Aorta (tissue), 5 donors: ENCODE data around the gene BASP1. TPM values are rescaled to one million over a fixed set of nuclear protein-coding genes. Genes with fewer than 3 reads are reported as not detected.

Experiments
- ATAC-seq: fragments of 200-7000 bp; cut with Tn5 transposase; one replicate; pipeline ENCODE4 v1.9.1; 2022; ENCODE audit warnings: moderate library complexity; ENCODE audit not compliant: low FRiP score
- DNase-seq, 2 donors: peaks; one replicate each; pipeline ENCODE4 v3.0.0-alpha.2; 2020
- H3K27ac ChIP-seq, 2 donors: one replicate each; pipeline ENCODE4 v1.5.1; 2013; ENCODE audit warnings: low read length in 2 of 2, mild to moderate bottlenecking in 2 of 2, moderate library complexity in 2 of 2, control low read depth in 1 of 2, inconsistent platforms in 1 of 2, low read depth in 1 of 2
- H3K27me3 ChIP-seq, 2 donors: one replicate each; pipeline ENCODE4 v1.6.1; 2013; ENCODE audit warnings: control low read depth in 1 of 2, low read length in 1 of 2, mild to moderate bottlenecking in 1 of 2, moderate library complexity in 1 of 2; ENCODE audit not compliant: insufficient read depth in 2 of 2, control insufficient read depth in 1 of 2
- H3K36me3 ChIP-seq, 2 donors: one replicate each; pipeline ENCODE4 v1.6.1; 2013; ENCODE audit warnings: control low read depth in 1 of 2, low read length in 1 of 2, mild to moderate bottlenecking in 1 of 2; ENCODE audit not compliant: insufficient read depth in 2 of 2, control insufficient read depth in 1 of 2
- H3K4me1 ChIP-seq, 2 donors: one replicate each; pipeline ENCODE4 v1.6.1; 2013; ENCODE audit warnings: low read length in 2 of 2, control low read depth in 1 of 2, mild to moderate bottlenecking in 1 of 2, moderate library complexity in 1 of 2; ENCODE audit not compliant: insufficient read depth in 2 of 2, control insufficient read depth in 1 of 2
- H3K4me3 ChIP-seq, 2 donors: one replicate each; pipeline ENCODE4 v1.5.1; 2013; ENCODE audit warnings: low read length in 2 of 2, control low read depth in 1 of 2, mild to moderate bottlenecking in 1 of 2
- H3K9me3 ChIP-seq: one replicate; pipeline ENCODE4 v1.6.1; 2013; ENCODE audit warnings: mild to moderate bottlenecking, low read length; ENCODE audit not compliant: control insufficient read depth
- WGBS, 2 donors: extraction: QIAGEN DNeasy Blood & Tissue Kit; methylation state at CpG; one replicate each; pipeline ENCODE4 v1.1.7; 2013; 5-methylcytosine and 5-hydroxymethylcytosine counted together
- intact Hi-C, 2 donors: fragments of 100-400 bp; cut with DNase I; formaldehyde crosslinking; loops; one replicate each; pipeline versions ENCODE4 v1.14.2 to v1.15.0; 2022
- polyA plus RNA-seq, 2 donors: library from polyadenylated mRNA; stranded (reverse); fragments of 200-250 nt; gene quantifications; one replicate each; pipeline ENCODE4 v1.2.3, GENCODE V29; 2013
- total RNA-seq, 2 donors: library from RNA; stranded (reverse); fragmentation: NEBNext Ultra II Directional; extraction: Animal tissue kit (Norgen Biotek cat#: 25700); gene quantifications; one replicate each; pipeline ENCODE4 v1.2.1, GENCODE V29; 2021
- donor health status: healthy with polysubstance abuse.
- donor health status: Bipolar disorder and iron deficiency.
- donor health status: DM: no; HTN: no; CAD: no.
- donor health status: DM: no; HTN: no; CAD: no.
- donor health status: DM: yes; HTN: yes; CAD: no.

Gene BASP1
- total and polyA plus RNA-seq, 4 donors, result 30.1 to 53.0 (median 48.6) TPM

- no peaks in the 10 kb centered on the region for H3K36me3 ChIP-seq
- no peaks in the 10 kb centered on the region for H3K9me3 ChIP-seq
- H3K27me3 ChIP-seq, result no peaks in the 10 kb centered on the region
- peaks cover 0 to 3% of the 10 kb centered on the region in 2 donors for H3K4me1 ChIP-seq
- DNase-seq (no peak), ATAC-seq (no peak)
- H3K27ac ChIP-seq, result no peak overlapping the region
- intact Hi-C loops, result no loop called here
- WGBS, 2 donors, result 8 to 27% methylated on average over 2 of the region's 2 CpGs
- H3K4me3 ChIP-seq, result no peak overlapping the region
Observed at GRCh38 chr5:17222664-17223063, 5.2 kb downstream of the BASP1 start.

GRCh38 chr5:17223367-17224185 lies 6.1 kb downstream of the BASP1 start:
- no peak for ATAC-seq
- Histone ChIP-seq H3K4me1 (peaks cover 3% of the 10 kb centered on the region in 2 donors), H3K4me3 (no peak overlapping the region), H3K9me3 (no peaks in the 10 kb centered on the region), H3K36me3 (no peaks in the 10 kb centered on the region), H3K27ac (no peak overlapping the region), H3K27me3 (no peaks in the 10 kb centered on the region)
- intact Hi-C loops, result no loop called here
- WGBS, 2 donors, result 91 to 93% methylated on average over 5 of the region's 5 CpGs
- no peak for DNase-seq

- no peak for DNase-seq
- H3K4me3 ChIP-seq, result no peak overlapping the region
- no peaks in the 10 kb centered on the region for H3K27me3 ChIP-seq
- no peaks in the 10 kb centered on the region for H3K36me3 ChIP-seq
- peaks cover 7% of the 10 kb centered on the region in 2 donors for H3K4me1 ChIP-seq
- intact Hi-C loops, result no loop called here
- no peaks in the 10 kb centered on the region for H3K9me3 ChIP-seq
- 47 to 55% methylated on average over 11 of the region's 11 CpGs for WGBS, 2 donors
- ATAC-seq, result no peak
- no peak overlapping the region for H3K27ac ChIP-seq
Observed at GRCh38 chr5:17224858-17225511, 7.6 kb downstream of the BASP1 start.

- no peaks in the 10 kb centered on the region for H3K9me3 ChIP-seq
- 78 to 87% methylated on average over 9 of the region's 9 CpGs for WGBS, 2 donors
- DNase-seq (no peak), ATAC-seq (no peak)
- peaks cover 7% of the 10 kb centered on the region in 2 donors for H3K4me1 ChIP-seq
- H3K4me3 ChIP-seq, result no peak overlapping the region
- no peaks in the 10 kb centered on the region for H3K36me3 ChIP-seq
- intact Hi-C loops, result no loop called here
- no peaks in the 10 kb centered on the region for H3K27me3 ChIP-seq
- no peak overlapping the region for H3K27ac ChIP-seq
Observed at GRCh38 chr5:17225520-17225919, 8.1 kb downstream of the BASP1 start.

- Histone ChIP-seq H3K9me3 (no peaks in the 10 kb centered on the region), H3K36me3 (no peaks in the 10 kb centered on the region), H3K4me1 (peaks cover 7% of the 10 kb centered on the region in 2 donors), H3K27me3 (no peaks in the 10 kb centered on the region), H3K27ac (no peak overlapping the region), H3K4me3 (no peak overlapping the region)
- ATAC-seq (no peak), DNase-seq (no peak)
- intact Hi-C loops, result no loop called here
- 97 to 100% methylated on average over 1 of the region's 1 CpG for WGBS, 2 donors
Observed at GRCh38 chr5:17227868-17228267, 10.4 kb downstream of the BASP1 start.

- WGBS, 2 donors, result 1% methylated on average over 3 of the region's 3 CpGs
- no peaks in the 10 kb centered on the region for H3K27me3 ChIP-seq
- H3K4me1 ChIP-seq, result peaks cover 7% of the 10 kb centered on the region in 2 donors
- no peaks in the 10 kb centered on the region for H3K9me3 ChIP-seq
- DNase-seq (no peak), ATAC-seq (peak; percentile 45)
- intact Hi-C loops, result no loop called here
- H3K27ac ChIP-seq, result peak overlapping the region; percentile 57 to 97
- H3K4me3 ChIP-seq, result no peak overlapping the region
- no peaks in the 10 kb centered on the region for H3K36me3 ChIP-seq
Observed at GRCh38 chr5:17228821-17229291, 11.4 kb downstream of the BASP1 start.

- Histone ChIP-seq H3K36me3 (no peaks in the 10 kb centered on the region), H3K9me3 (no peaks in the 10 kb centered on the region), H3K27ac (peak overlapping the region; percentile 57 to 97), H3K27me3 (no peaks in the 10 kb centered on the region), H3K4me1 (peaks cover 7% of the 10 kb centered on the region in 2 donors), H3K4me3 (no peak overlapping the region)
- DNase-seq (no peak), ATAC-seq (peak; percentile 51)
- intact Hi-C loops, result no loop called here
- WGBS, 2 donors, result 19 to 20% methylated on average over 4 of the region's 4 CpGs
Observed at GRCh38 chr5:17229313-17229712, 11.9 kb downstream of the BASP1 start.

- Histone ChIP-seq H3K4me1 (peaks cover 4 to 7% of the 10 kb centered on the region in 2 donors), H3K36me3 (no peaks in the 10 kb centered on the region), H3K4me3 (no peak overlapping the region), H3K27ac (no peak overlapping the region), H3K27me3 (no peaks in the 10 kb centered on the region), H3K9me3 (no peaks in the 10 kb centered on the region)
- 94 to 97% methylated on average over 3 of the region's 3 CpGs for WGBS, 2 donors
- ATAC-seq (no peak), DNase-seq (no peak)
- intact Hi-C loops, result no loop called here
Observed at GRCh38 chr5:17230191-17230590, 12.8 kb downstream of the BASP1 start.
